Gastrocnemius medialis (tissue), 4 donors: ENCODE data around the gene DNAH6. TPM values are rescaled to one million over a fixed set of nuclear protein-coding genes. Genes with fewer than 3 reads are reported as not detected.

ENCODE experiments used
- ATAC-seq, 2 donors: fragments of 150-250 bp; one replicate each; pipeline ENCODE4 v1.9.1; 2016
- DNase-seq, 2 donors: peaks; one replicate each; pipeline ENCODE4 v3.0.0-alpha.2; 2019
- H3K27ac ChIP-seq, 4 donors: fragments of 200-600 bp; sonication (generic); 1 replicate in 1 of 4; 2 replicates in 3 of 4; pipeline ENCODE4 v1.5.1; 2016 to 2018; ENCODE audit warnings: mild to moderate bottlenecking in 2 of 4, moderate library complexity in 1 of 4
- H3K27me3 ChIP-seq, 3 donors: fragments of 200-600 bp; sonication (generic) in 2 of 3; 1 replicate in 1 of 3; 2 replicates in 2 of 3; pipeline versions ENCODE4 v1.5.1 to v1.6.0; 2016 to 2019; ENCODE audit warnings: mild to moderate bottlenecking in 1 of 3, moderate library complexity in 1 of 3
- H3K36me3 ChIP-seq, 2 donors: fragments of 200-600 bp; sonication (generic) in 1 of 2; one replicate each; pipeline ENCODE4 v1.5.1; 2017 to 2018
- H3K4me1 ChIP-seq, 2 donors: fragments of 200-600 bp; sonication (generic) in 1 of 2; one replicate each; pipeline ENCODE4 v1.5.1; 2016 to 2017; ENCODE audit warnings: mild to moderate bottlenecking in 2 of 2
- H3K4me3 ChIP-seq, 4 donors: fragments of 200-600 bp; sonication (generic) in 3 of 4; 1 replicate in 1 of 4; 2 replicates in 3 of 4; pipeline ENCODE4 v1.5.1; 2016 to 2019; ENCODE audit warnings: mild to moderate bottlenecking in 2 of 4
- H3K9me3 ChIP-seq, 3 donors: fragments of 200-600 bp; sonication (generic) in 2 of 3; 1 replicate in 1 of 3; 2 replicates in 2 of 3; pipeline ENCODE4 v1.5.1; 2016 to 2019
- CTCF ChIP-seq, 5 experiments: fragments of 450-650 bp in 3 of 5; fragments of 200-600 bp in 2 of 5; sonication (generic) in 2 of 5; IDR thresholded peaks in 4 of 5; conservative IDR thresholded peaks in 1 of 5; 1 replicate in 4 of 5; 2 replicates in 1 of 5; pipeline ENCODE4 v1.5.1; 2016 to 2019; ENCODE audit warnings: antibody characterized with exemption in 5 of 5, mild to moderate bottlenecking in 3 of 5, moderate library complexity in 3 of 5
- POLR2A ChIP-seq, 2 donors: fragments of 450-650 bp; IDR thresholded peaks; one replicate each; pipeline ENCODE4 v1.6.1; 2017; ENCODE audit warnings: antibody characterized with exemption in 2 of 2, mild to moderate bottlenecking in 2 of 2, moderate library complexity in 2 of 2
- in situ Hi-C, 4 donors: fragments of 200-750 bp; cut with MboI; loops; one replicate each; pipeline versions ENCODE4 v1.15.0 to v1.8.0; 2017; ENCODE audit warnings: low sequenced_read_pairs in 4 of 4
- intact Hi-C: fragments of 100-400 bp; cut with DNase I; formaldehyde crosslinking; loops from one replicate; pipeline ENCODE4 v1.15.1; 2023; ENCODE audit warnings: low total_unique reads
- total RNA-seq, 4 donors: library from RNA; depleted of rRNA; stranded (reverse); fragments of >200 nt; gene quantifications; one replicate each; pipeline versions ENCODE4 v1.1.0 to v1.2.3, GENCODE V29; 2016

Gene DNAH6
- total RNA-seq, 4 donors from 2014 or later: not detected

- ATAC-seq (no peak), DNase-seq (no peak)
- in situ Hi-C loops: no loop called here
- Histone ChIP-seq H3K4me1 (no peaks in the 10 kb centered on the region), H3K36me3 (no peaks in the 10 kb centered on the region), H3K27me3 (no peaks in the 10 kb centered on the region), H3K4me3 (no peak overlapping the region), H3K9me3 (no peaks in the 10 kb centered on the region), H3K27ac (no peak overlapping the region)
- no peak for TF ChIP-seq CTCF (IDR thresholded peaks at IDR 0.05 in 4 of 5, conservative IDR thresholded peaks at IDR 0.05 in 1 of 5)
- TF ChIP-seq POLR2A (IDR thresholded peaks at IDR 0.05): no peak
- intact Hi-C loops: no loop called here
Measured at GRCh38 chr2:84713441-84713840, 197.1 kb downstream of the DNAH6 start.

- no peak for DNase-seq
- Histone ChIP-seq H3K27me3 (no peaks in the 10 kb centered on the region), H3K4me1 (no peaks in the 10 kb centered on the region), H3K27ac (no peak overlapping the region), H3K36me3 (no peaks in the 10 kb centered on the region), H3K9me3 (no peaks in the 10 kb centered on the region), H3K4me3 (no peak overlapping the region)
- ATAC-seq: no peak
- in situ Hi-C loops: no loop called here
- TF ChIP-seq CTCF (IDR thresholded peaks at IDR 0.05 in 4 of 5, conservative IDR thresholded peaks at IDR 0.05 in 1 of 5) (no peak), POLR2A (IDR thresholded peaks at IDR 0.05) (no peak)
- intact Hi-C loops: no loop called here
Measured at GRCh38 chr2:84716564-84716963, 200.3 kb downstream of the DNAH6 start.

GRCh38 chr2:84717302-84717701, 201.0 kb downstream of the DNAH6 start:
- Histone ChIP-seq H3K27me3 (no peaks in the 10 kb centered on the region), H3K9me3 (no peaks in the 10 kb centered on the region), H3K36me3 (no peaks in the 10 kb centered on the region), H3K4me3 (no peak overlapping the region), H3K4me1 (no peaks in the 10 kb centered on the region), H3K27ac (no peak overlapping the region)
- in situ Hi-C loops (no loop called here), intact Hi-C loops (no loop called here)
- no peak for ATAC-seq
- TF ChIP-seq CTCF (IDR thresholded peaks at IDR 0.05 in 4 of 5, conservative IDR thresholded peaks at IDR 0.05 in 1 of 5) (no peak), POLR2A (IDR thresholded peaks at IDR 0.05) (no peak)
- no peak for DNase-seq

GRCh38 chr2:84719434-84719833, 203.1 kb downstream of the DNAH6 start:
- H3K4me1 ChIP-seq: no peaks in the 10 kb centered on the region
- intact Hi-C loops: no loop called here
- no peaks in the 10 kb centered on the region for H3K27me3 ChIP-seq
- in situ Hi-C loops: no loop called here
- DNase-seq (no peak), ATAC-seq (no peak)
- H3K4me3 ChIP-seq: no peak overlapping the region
- H3K36me3 ChIP-seq: no peaks in the 10 kb centered on the region
- no peak overlapping the region for H3K27ac ChIP-seq
- TF ChIP-seq POLR2A (IDR thresholded peaks at IDR 0.05) (no peak), CTCF (IDR thresholded peaks at IDR 0.05 in 4 of 5, conservative IDR thresholded peaks at IDR 0.05 in 1 of 5) (no peak)
- H3K9me3 ChIP-seq: no peaks in the 10 kb centered on the region

GRCh38 chr2:84723831-84724230, 207.5 kb downstream of the DNAH6 start:
- in situ Hi-C loops (no loop called here), intact Hi-C loops (no loop called here)
- no peaks in the 10 kb centered on the region for H3K4me1 ChIP-seq
- no peaks in the 10 kb centered on the region for H3K36me3 ChIP-seq
- DNase-seq (no peak), ATAC-seq (no peak)
- no peak overlapping the region for H3K4me3 ChIP-seq
- TF ChIP-seq POLR2A (IDR thresholded peaks at IDR 0.05) (no peak), CTCF (IDR thresholded peaks at IDR 0.05 in 4 of 5, conservative IDR thresholded peaks at IDR 0.05 in 1 of 5) (no peak)
- H3K27me3 ChIP-seq: no peaks in the 10 kb centered on the region
- no peak overlapping the region for H3K27ac ChIP-seq
- no peaks in the 10 kb centered on the region for H3K9me3 ChIP-seq
